ENCODE measurements around the gene ANO8.

ANO8 gene

GRCh38 chr19:17353386-17353785, 18.7 kb upstream of the ANO8 start:
- no peaks in the 10 kb centered on the region for H3K36me3 ChIP-seq (ENCODE audit: insufficient read depth, low read length)
- H3K9ac ChIP-seq (ENCODE audit: low read depth, low read length), result no peak overlapping the region
- no peaks in the 10 kb centered on the region for H3K9me3 ChIP-seq (ENCODE audit: control insufficient read depth, insufficient read depth, low read length)
- peaks cover 3% of the 10 kb centered on the region; the same call in 1 of the 2 replicates for H3K4me1 ChIP-seq (ENCODE audit: insufficient read depth, low read length)

- H3K36me3 ChIP-seq (ENCODE audit: insufficient read depth, low read length), result no peaks in the 10 kb centered on the region
- H3K9ac ChIP-seq (ENCODE audit: low read depth, low read length), result no peak overlapping the region
- H3K4me1 ChIP-seq (ENCODE audit: insufficient read depth, low read length), result peaks cover 5% of the 10 kb centered on the region; the same call in 1 of the 2 replicates
- no peaks in the 10 kb centered on the region for H3K9me3 ChIP-seq (ENCODE audit: control insufficient read depth, insufficient read depth, low read length)
These were observed 18.1 kb upstream of the ANO8 start for GRCh38 chr19:17352608-17353280.

GRCh38 chr19:17351815-17352435, 17.3 kb upstream of the ANO8 start:
- Histone ChIP-seq H3K4me1 (ENCODE audit: insufficient read depth, low read length) (peaks cover 12% of the 10 kb centered on the region; the same call in 1 of the 2 replicates), H3K9ac (ENCODE audit: low read depth, low read length) (no peak overlapping the region), H3K36me3 (ENCODE audit: insufficient read depth, low read length) (no peaks in the 10 kb centered on the region), H3K9me3 (ENCODE audit: control insufficient read depth, insufficient read depth, low read length) (no peaks in the 10 kb centered on the region)

GRCh38 chr19:17348700-17349099, 14.0 kb upstream of the ANO8 start:
- Histone ChIP-seq H3K9ac (ENCODE audit: low read depth, low read length) (no peak overlapping the region; the same call in 1 of the 2 replicates), H3K9me3 (ENCODE audit: control insufficient read depth, insufficient read depth, low read length) (no peaks in the 10 kb centered on the region), H3K36me3 (ENCODE audit: insufficient read depth, low read length) (no peaks in the 10 kb centered on the region), H3K4me1 (ENCODE audit: insufficient read depth, low read length) (peaks cover 14% of the 10 kb centered on the region; the same call in 1 of the 2 replicates)

- Histone ChIP-seq H3K9me3 (ENCODE audit: control insufficient read depth, insufficient read depth, low read length) (no peaks in the 10 kb centered on the region), H3K36me3 (ENCODE audit: insufficient read depth, low read length) (no peaks in the 10 kb centered on the region), H3K9ac (ENCODE audit: low read depth, low read length) (no peak overlapping the region), H3K4me1 (ENCODE audit: insufficient read depth, low read length) (peaks cover 14% of the 10 kb centered on the region; the same call in 1 of the 2 replicates)
These were observed 13.2 kb upstream of the ANO8 start for GRCh38 chr19:17347877-17348276.

- Histone ChIP-seq H3K36me3 (ENCODE audit: insufficient read depth, low read length) (no peaks in the 10 kb centered on the region), H3K9me3 (ENCODE audit: control insufficient read depth, insufficient read depth, low read length) (no peaks in the 10 kb centered on the region), H3K4me1 (ENCODE audit: insufficient read depth, low read length) (peaks cover 14% of the 10 kb centered on the region; the same call in 1 of the 2 replicates), H3K9ac (ENCODE audit: low read depth, low read length) (no peak overlapping the region)
These were observed 12.7 kb upstream of the ANO8 start for GRCh38 chr19:17347361-17347760.

GRCh38 chr19:17346109-17346671, 11.5 kb upstream of the ANO8 start:
- Histone ChIP-seq H3K9ac (ENCODE audit: low read depth, low read length) (no peak overlapping the region), H3K4me1 (ENCODE audit: insufficient read depth, low read length) (peaks cover 18% of the 10 kb centered on the region; the same call in 1 of the 2 replicates), H3K36me3 (ENCODE audit: insufficient read depth, low read length) (no peaks in the 10 kb centered on the region; the same call in 1 of the 2 replicates), H3K9me3 (ENCODE audit: control insufficient read depth, insufficient read depth, low read length) (no peaks in the 10 kb centered on the region)

- Histone ChIP-seq H3K9me3 (ENCODE audit: control insufficient read depth, insufficient read depth, low read length) (no peaks in the 10 kb centered on the region), H3K36me3 (ENCODE audit: insufficient read depth, low read length) (no peaks in the 10 kb centered on the region; the same call in 1 of the 2 replicates), H3K9ac (ENCODE audit: low read depth, low read length) (no peak overlapping the region), H3K4me1 (ENCODE audit: insufficient read depth, low read length) (peaks cover 10% of the 10 kb centered on the region; the same call in 1 of the 2 replicates)
These were observed 7.2 kb upstream of the ANO8 start for GRCh38 chr19:17341845-17342244.

GRCh38 chr19:17341386-17341785, 6.7 kb upstream of the ANO8 start:
- Histone ChIP-seq H3K4me1 (ENCODE audit: insufficient read depth, low read length) (peaks cover 9% of the 10 kb centered on the region; the same call in 1 of the 2 replicates), H3K9me3 (ENCODE audit: control insufficient read depth, insufficient read depth, low read length) (no peaks in the 10 kb centered on the region), H3K36me3 (ENCODE audit: insufficient read depth, low read length) (no peaks in the 10 kb centered on the region; the same call in 1 of the 2 replicates), H3K9ac (ENCODE audit: low read depth, low read length) (no peak overlapping the region)

- H3K4me1 ChIP-seq (ENCODE audit: insufficient read depth, low read length), result peaks cover 9% of the 10 kb centered on the region; the same call in 1 of the 2 replicates
- H3K9ac ChIP-seq (ENCODE audit: low read depth, low read length), result 0 out of 2 replicates have a peak overlapping the region, but pooled peaks have one; percentile 21
- no peaks in the 10 kb centered on the region for H3K9me3 ChIP-seq (ENCODE audit: control insufficient read depth, insufficient read depth, low read length)
- H3K36me3 ChIP-seq (ENCODE audit: insufficient read depth, low read length), result no peaks in the 10 kb centered on the region; the same call in 1 of the 2 replicates
These were observed 6.3 kb upstream of the ANO8 start for GRCh38 chr19:17340871-17341357.

GRCh38 chr19:17340302-17340870, 5.7 kb upstream of the ANO8 start:
- Histone ChIP-seq H3K36me3 (ENCODE audit: insufficient read depth, low read length) (no peaks in the 10 kb centered on the region; the same call in 1 of the 2 replicates), H3K4me1 (ENCODE audit: insufficient read depth, low read length) (peaks cover 9% of the 10 kb centered on the region; the same call in 1 of the 2 replicates), H3K9me3 (ENCODE audit: control insufficient read depth, insufficient read depth, low read length) (no peaks in the 10 kb centered on the region), H3K9ac (ENCODE audit: low read depth, low read length) (peak overlapping the region; percentile 27; the same call in 1 of the 2 replicates)

- peaks cover 9% of the 10 kb centered on the region; the same call in 1 of the 2 replicates for H3K4me1 ChIP-seq (ENCODE audit: insufficient read depth, low read length)
- H3K9ac ChIP-seq (ENCODE audit: low read depth, low read length), result peak overlapping the region; percentile 35; the same call in 1 of the 2 replicates
- no peaks in the 10 kb centered on the region; the same call in 1 of the 2 replicates for H3K36me3 ChIP-seq (ENCODE audit: insufficient read depth, low read length)
- no peaks in the 10 kb centered on the region for H3K9me3 ChIP-seq (ENCODE audit: control insufficient read depth, insufficient read depth, low read length)
These were observed 4.6 kb upstream of the ANO8 start for GRCh38 chr19:17339088-17339741.

GRCh38 chr19:17338433-17339078, 3.9 kb upstream of the ANO8 start:
- no peaks in the 10 kb centered on the region; the same call in 1 of the 2 replicates for H3K36me3 ChIP-seq (ENCODE audit: insufficient read depth, low read length)
- no peaks in the 10 kb centered on the region for H3K9me3 ChIP-seq (ENCODE audit: control insufficient read depth, insufficient read depth, low read length)
- peaks cover 9% of the 10 kb centered on the region; the same call in 1 of the 2 replicates for H3K4me1 ChIP-seq (ENCODE audit: insufficient read depth, low read length)
- H3K9ac ChIP-seq (ENCODE audit: low read depth, low read length), result peak overlapping the region; percentile 80; the same call in 1 of the 2 replicates
